HCT116 (cell line): ENCODE measurements around the gene ZDHHC4. TPM values are rescaled to one million over a fixed set of nuclear protein-coding genes. Genes with fewer than 3 reads are reported as not detected.

Experiments used
- ATAC-seq: fragments of 200-7000 bp; cut with Tn5 transposase; 2 replicates; pipeline ENCODE4 v1.9.1; 2020; ENCODE audit warnings: mild to moderate bottlenecking, moderate library complexity
- BruUV-seq: library from RNA; stranded (reverse); fragments of 400-500 nt; replicated peaks from 2 replicates; lab custom pipeline; 2021; lab: Mats Ljungman, UMichigan
- CTCF ChIA-PET: fragments of 300-600 bp; sonication (Branson Sonifier 250); formaldehyde crosslinking; loops from one replicate; lab custom pipeline; 2021; ENCODE audit warnings: antibody characterized with exemption; lab: Charles Lee
- POLR2A ChIA-PET: fragments of 300-600, 350-600 bp; sonication (Branson Sonifier 250); formaldehyde crosslinking; loops from one replicate; lab custom pipeline; 2021; ENCODE audit warnings: antibody characterized with exemption; lab: Charles Lee
- RAD21 ChIA-PET, 2 experiments: fragments of 300-600 bp; sonication (Branson Sonifier 250); formaldehyde crosslinking; loops; one replicate each; lab custom pipeline; 2023; ENCODE audit warnings: low total read pairs in 2 of 2; ENCODE audit not compliant: uncharacterized antibody in 2 of 2, unreplicated experiment in 2 of 2, low non-redundant PET in 1 of 2; lab: Charles Lee
- DNase-seq: peaks from one replicate; pipeline ENCODE4 v3.0.0-alpha.2; 2010; ENCODE audit warnings: low read depth, low spot score
- H2AFZ ChIP-seq: fragments of 200-600 bp; shearing (Covaris generic), sonication (generic); 2 replicates; pipeline ENCODE4 v1.6.1; 2017; ENCODE audit warnings: low read depth, mixed run types, mixed read lengths, antibody characterized with exemption, low read length; ENCODE audit not compliant: poor library complexity, severe bottlenecking
- H3K27ac ChIP-seq: 2 replicates; pipeline ENCODE4 v1.5.1; 2012; ENCODE audit warnings: low read depth, low read length
- H3K27me3 ChIP-seq: fragments of 200-600 bp; sonication (generic); 2 replicates; pipeline ENCODE4 v1.6.1; 2016; ENCODE audit warnings: mixed run types, low read length, mixed read lengths; ENCODE audit not compliant: insufficient read depth
- H3K36me3 ChIP-seq, 2 experiments: fragments of 200-500 bp in 1 of 2; fragments of 200-600 bp in 1 of 2; sonication (Bioruptor generic) in 1 of 2; sonication (generic) in 1 of 2; 2 replicates each; pipeline versions ENCODE4 v1.5.1 to v1.6.1; 2014 to 2016; ENCODE audit warnings: low read length in 2 of 2, inconsistent platforms in 1 of 2, mixed read lengths in 1 of 2, mixed run types in 1 of 2; ENCODE audit not compliant: insufficient read depth in 2 of 2, control insufficient read depth in 1 of 2
- H3K4me1 ChIP-seq, 2 experiments: fragments of 200-600 bp in 1 of 2; sonication (generic) in 1 of 2; 2 replicates each; pipeline versions ENCODE4 v1.5.1 to v1.6.1; 2012 to 2017; ENCODE audit warnings: low read length in 2 of 2, inconsistent platforms in 1 of 2, mild to moderate bottlenecking in 1 of 2, mixed read lengths in 1 of 2, mixed run types in 1 of 2, moderate library complexity in 1 of 2; ENCODE audit not compliant: insufficient read depth in 2 of 2, control insufficient read depth in 1 of 2
- H3K4me2 ChIP-seq: fragments of 200-600 bp; sonication (generic); 2 replicates; pipeline ENCODE4 v1.6.1; 2017; ENCODE audit warnings: mixed run types, low read length, mixed read lengths
- H3K4me3 ChIP-seq, 2 experiments: fragments of 200-600 bp in 1 of 2; sonication (generic) in 1 of 2; replicated peaks in 1 of 2; 2 replicates each; pipeline ENCODE4 v1.5.1; 2011 to 2016; ENCODE audit warnings: low read length in 2 of 2, control low read depth in 1 of 2, low read depth in 1 of 2, mild to moderate bottlenecking in 1 of 2, mixed read lengths in 1 of 2, mixed run types in 1 of 2
- H3K79me2 ChIP-seq: fragments of 200-600 bp; sonication (generic); 2 replicates; pipeline ENCODE4 v1.6.1; 2017; ENCODE audit warnings: mild to moderate bottlenecking, mixed run types, low read length, moderate library complexity, mixed read lengths; ENCODE audit not compliant: insufficient read depth
- H3K9ac ChIP-seq: fragments of 200-600 bp; sonication (generic); 2 replicates; pipeline ENCODE4 v1.6.1; 2016; ENCODE audit warnings: low read length, mixed read lengths
- H3K9me2 ChIP-seq: fragments of 200-600 bp; sonication (generic), shearing (Covaris generic); 2 replicates; pipeline ENCODE4 v1.6.1; 2017; ENCODE audit warnings: mixed run types, mild to moderate bottlenecking, moderate library complexity; ENCODE audit not compliant: insufficient read depth
- H3K9me3 ChIP-seq, 2 experiments: fragments of 200-500 bp in 1 of 2; fragments of 200-600 bp in 1 of 2; sonication (Bioruptor generic) in 1 of 2; sonication (generic) in 1 of 2; 2 replicates each; pipeline ENCODE4 v1.6.1; 2014 to 2017; ENCODE audit warnings: low read length in 2 of 2, mixed read lengths in 2 of 2, inconsistent platforms in 1 of 2, low read depth in 1 of 2, mild to moderate bottlenecking in 1 of 2, mixed run types in 1 of 2, moderate library complexity in 1 of 2; ENCODE audit not compliant: control insufficient read depth in 1 of 2, insufficient read depth in 1 of 2
- H4K20me1 ChIP-seq: fragments of 200-600 bp; sonication (generic), shearing (Covaris generic); 2 replicates; pipeline ENCODE4 v1.6.1; 2017; ENCODE audit warnings: mixed run types, mild to moderate bottlenecking, moderate library complexity; ENCODE audit not compliant: insufficient read depth
- ELF1 ChIP-seq: IDR thresholded peaks from 2 replicates; pipeline ENCODE4 v1.6.1; 2012; ENCODE audit warnings: low read depth, borderline replicate concordance
- POLR2A ChIP-seq: IDR thresholded peaks from 2 replicates; pipeline ENCODE4 v1.7.0; 2011; ENCODE audit warnings: borderline replicate concordance; ENCODE audit not compliant: insufficient read depth, insufficient read length; ENCODE audit errors: extremely low read depth
- POLR2AphosphoS5 ChIP-seq: IDR thresholded peaks from 2 replicates; pipeline ENCODE4 v1.6.1; 2011; ENCODE audit warnings: mild to moderate bottlenecking, low read depth, low read length, moderate library complexity
- SP1 ChIP-seq: IDR thresholded peaks from 2 replicates; pipeline ENCODE4 v1.6.1; 2012; ENCODE audit warnings: low read depth
- ZNF274 ChIP-seq: fragments of 200-500 bp; sonication (Bioruptor generic); IDR thresholded peaks from 2 replicates; pipeline ENCODE4 v1.6.1; 2014; ENCODE audit warnings: mild to moderate bottlenecking, low read depth, low read length, inconsistent platforms
- intact Hi-C: fragments of 100-400 bp; cut with micrococcal nuclease; formaldehyde crosslinking; loops from 2 replicates; pipeline ENCODE4 v1.10.0; 2022
- total RNA-seq: library from RNA; stranded (reverse); gene quantifications from one replicate; pipeline ENCODE4 v1.2.1, GENCODE V29; 2021; ENCODE audit not compliant: unreplicated experiment
- TF ChIP-seq, protein P1 (sequence below): IDR thresholded peaks from 2 replicates; pipeline ENCODE4 v1.6.1; 2012
- TF ChIP-seq, protein P2 (sequence below): IDR thresholded peaks from 2 replicates; pipeline ENCODE4 v1.6.1; 2012

Gene ZDHHC4
- total RNA-seq, 1 experiment from 2014 or later: 59.3 TPM

GRCh38 chr7:6528401-6529130, 48.7 kb upstream of the ZDHHC4 start (continued):
- TF ChIP-seq SP1: no peak
- TF ChIP-seq ELF1: no peak

DNA sequence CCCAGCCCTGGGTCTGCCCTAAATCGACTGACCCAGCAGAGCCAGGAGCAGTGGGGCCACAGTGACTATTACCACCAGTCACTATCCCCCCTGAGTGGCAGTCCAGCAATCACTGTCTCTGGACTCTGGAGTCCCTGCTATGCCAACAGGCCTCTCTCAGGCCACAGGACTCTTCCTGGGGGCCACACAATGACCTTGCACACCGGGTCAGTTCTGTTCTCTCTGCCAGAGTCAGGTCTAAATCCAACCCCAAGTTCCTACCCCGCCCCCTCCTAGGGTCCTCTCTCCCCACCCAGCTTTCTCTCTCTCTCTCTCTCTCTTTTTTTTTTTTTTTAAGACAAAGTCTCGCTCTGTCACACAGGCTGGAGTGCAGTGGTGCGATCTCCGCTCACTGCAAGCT, 47.6 kb upstream of the ZDHHC4 start:
- ChIA-PET CTCF (no interaction called here), RAD21 (no interaction called here), POLR2A (no interaction called here)
- Histone ChIP-seq H3K36me3 (no peaks in the 10 kb centered on the region), H3K27me3 (no peaks in the 10 kb centered on the region), H3K9ac (no peak overlapping the region), H3K4me3 (no peak overlapping the region), H3K9me2 (no peaks in the 10 kb centered on the region), H3K9me3 (no peaks in the 10 kb centered on the region)
- intact Hi-C loops: no loop called here
- ATAC-seq: no peak
- TF ChIP-seq POLR2A (no peak), SP1 (no peak)
- TF ChIP-seq, protein P1, sequence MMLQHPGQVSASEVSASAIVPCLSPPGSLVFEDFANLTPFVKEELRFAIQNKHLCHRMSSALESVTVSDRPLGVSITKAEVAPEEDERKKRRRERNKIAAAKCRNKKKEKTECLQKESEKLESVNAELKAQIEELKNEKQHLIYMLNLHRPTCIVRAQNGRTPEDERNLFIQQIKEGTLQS: no peak
- TF ChIP-seq, all 23 proteins: peak for 0
- Histone ChIP-seq H3K4me2 (peak overlapping the region; percentile 98; the same call in 1 of the 2 replicates), H4K20me1 (no peaks in the 10 kb centered on the region), H3K4me1 (peaks cover 0 to 15% of the 10 kb centered on the region in 2 experiments; a peak in 1 of 4 replicates), H3K27ac (no peak overlapping the region), H3K79me2 (no peaks in the 10 kb centered on the region), H2AFZ (no peak overlapping the region)
- TSS peak; percentile 63 for BruUV-seq
- DNase-seq: no peak

DNA sequence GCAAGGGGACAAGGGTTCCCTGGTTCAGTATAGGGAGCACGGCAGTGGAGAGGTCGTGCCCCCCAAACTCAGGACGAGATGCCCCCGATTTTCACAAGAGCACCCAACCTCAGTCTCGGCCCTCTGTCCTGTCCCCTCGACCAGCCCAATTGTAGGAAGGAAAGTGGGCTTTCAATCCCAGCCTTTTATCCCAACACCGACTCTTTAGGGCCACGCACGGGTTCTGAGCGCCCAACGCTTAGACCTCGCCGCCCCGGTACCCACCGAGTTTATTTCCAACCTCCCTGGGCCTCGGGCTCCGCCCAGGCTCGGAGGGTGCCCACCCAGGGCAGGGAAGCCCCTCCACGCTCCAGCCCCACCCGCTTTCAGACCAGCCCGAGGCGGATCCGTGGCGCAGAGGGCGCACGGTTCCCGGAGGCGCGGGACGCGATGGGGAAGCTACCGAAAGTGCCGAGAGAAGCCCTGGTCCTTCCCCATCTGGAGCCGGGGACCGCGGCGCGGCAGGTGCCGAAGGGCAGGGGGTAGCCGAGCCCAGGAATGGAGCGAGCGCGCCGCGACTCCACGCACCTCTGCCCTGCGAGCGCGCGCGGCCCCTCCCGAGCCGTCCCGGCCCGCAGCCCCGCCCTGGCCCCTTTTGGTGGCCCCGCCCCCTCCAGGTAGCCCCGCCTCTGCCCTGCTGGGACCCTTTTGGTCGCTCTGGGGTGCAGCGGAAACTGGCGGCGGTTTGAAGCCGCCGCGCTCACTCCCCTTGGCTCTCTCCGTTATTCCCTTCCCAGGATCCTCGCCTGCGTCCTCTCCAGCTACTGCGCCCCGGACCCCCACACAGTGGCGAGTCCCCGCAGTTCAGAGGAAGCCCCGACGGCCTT, 46.4 kb upstream of the ZDHHC4 start:
- H3K9ac ChIP-seq: peak overlapping the region; percentile 79
- peak overlapping the region; percentile 59; the same call in 1 of the 2 replicates for H3K27ac ChIP-seq
- TF ChIP-seq POLR2AphosphoS5 (peak; percentile 83), POLR2A (peak; percentile 35), ZNF274 (no peak)
- TF ChIP-seq, protein P2, sequence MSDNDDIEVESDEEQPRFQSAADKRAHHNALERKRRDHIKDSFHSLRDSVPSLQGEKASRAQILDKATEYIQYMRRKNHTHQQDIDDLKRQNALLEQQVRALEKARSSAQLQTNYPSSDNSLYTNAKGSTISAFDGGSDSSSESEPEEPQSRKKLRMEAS: no peak
- TF ChIP-seq, all 23 proteins: peak for 2
- no peaks in the 10 kb centered on the region for H3K9me3 ChIP-seq
- H3K4me2 ChIP-seq: peak overlapping the region; percentile 98
- ChIA-PET POLR2A (no interaction called here), CTCF (no interaction called here), RAD21 (no interaction called here)
- no TSS peak for BruUV-seq
- DNase-seq: no peak
- intact Hi-C loops: no loop called here
- H2AFZ ChIP-seq: peak overlapping the region; percentile 56
- no peaks in the 10 kb centered on the region for H3K27me3 ChIP-seq
- no peaks in the 10 kb centered on the region for H3K79me2 ChIP-seq
- H3K36me3 ChIP-seq: no peaks in the 10 kb centered on the region
- no peaks in the 10 kb centered on the region for H4K20me1 ChIP-seq
- H3K9me2 ChIP-seq: no peaks in the 10 kb centered on the region
- H3K4me1 ChIP-seq: peaks cover 0 to 15% of the 10 kb centered on the region in 2 experiments; a peak in 1 of 4 replicates
- peak; percentile 94 for ATAC-seq
- peak overlapping the region; percentile 74 to 94 for H3K4me3 ChIP-seq
